BE2C (cell line): ENCODE results near the gene SLC4A3.

ENCODE experiments used
- DNase-seq: peaks from one replicate; pipeline ENCODE4 v3.0.0-alpha.2; 2020
- H3K27me3 ChIP-seq: fragments of 250-450 bp; sonication (Bioruptor Pico); 2 replicates; pipeline ENCODE4 v1.5.1; 2020; ENCODE audit warnings: mild to moderate bottlenecking
- H3K36me3 ChIP-seq: fragments of 250-450 bp; sonication (Bioruptor Pico); 2 replicates; pipeline ENCODE4 v1.5.1; 2020; ENCODE audit warnings: mild to moderate bottlenecking
- H3K4me1 ChIP-seq: fragments of 250-450 bp; sonication (Bioruptor Pico); 2 replicates; pipeline ENCODE4 v1.5.1; 2020
- H3K4me3 ChIP-seq: 2 replicates; pipeline ENCODE4 v1.5.1; 2011; ENCODE audit warnings: low read depth, low read length
- H3K9me3 ChIP-seq: fragments of 250-450 bp; sonication (Bioruptor Pico); 2 replicates; pipeline ENCODE4 v1.5.1; 2020
- CTCF ChIP-seq: IDR thresholded peaks from 2 replicates; pipeline ENCODE4 v1.5.1; 2012; ENCODE audit warnings: mild to moderate bottlenecking, low read depth, low read length

SLC4A3 gene

GRCh38 chr2:219636941-219637841, 9.8 kb downstream of the SLC4A3 start:
- no peak for TF ChIP-seq CTCF
- Histone ChIP-seq H3K4me1 (no peaks in the 10 kb centered on the region), H3K9me3 (no peaks in the 10 kb centered on the region), H3K36me3 (no peaks in the 10 kb centered on the region), H3K4me3 (no peak overlapping the region), H3K27me3 (no peaks in the 10 kb centered on the region)
- no peak for DNase-seq

DNA sequence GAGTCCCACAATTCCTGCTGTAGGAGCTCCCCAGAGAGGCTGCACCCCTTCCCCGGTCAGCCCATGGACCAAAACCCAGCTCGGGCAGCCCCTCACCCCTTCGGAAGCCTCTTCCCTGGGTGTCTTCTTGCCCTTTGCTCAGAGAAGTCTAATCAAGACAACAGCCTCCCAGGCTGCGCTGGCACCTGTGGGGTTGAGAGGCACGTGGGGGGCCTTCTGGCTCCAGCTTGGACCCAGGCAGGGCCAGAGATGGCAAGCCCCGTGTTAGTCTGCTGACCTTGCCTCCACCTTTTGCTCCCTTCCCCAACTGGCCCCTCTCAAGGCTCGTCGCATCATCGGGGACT, 10.4 kb downstream of the SLC4A3 start:
- no peak for TF ChIP-seq CTCF
- H3K9me3 ChIP-seq: no peaks in the 10 kb centered on the region
- H3K4me1 ChIP-seq: no peaks in the 10 kb centered on the region; the same call in 1 of the 2 replicates
- no peaks in the 10 kb centered on the region for H3K27me3 ChIP-seq
- no peaks in the 10 kb centered on the region for H3K36me3 ChIP-seq
- no peak for DNase-seq
- H3K4me3 ChIP-seq: no peak overlapping the region

GRCh38 chr2:219638217-219638947, 11.0 kb downstream of the SLC4A3 start:
- Histone ChIP-seq H3K4me3 (no peak overlapping the region), H3K9me3 (no peaks in the 10 kb centered on the region), H3K4me1 (no peaks in the 10 kb centered on the region; the same call in 1 of the 2 replicates), H3K36me3 (no peaks in the 10 kb centered on the region), H3K27me3 (no peaks in the 10 kb centered on the region)
- no peak for DNase-seq
- TF ChIP-seq CTCF: peak; percentile 28; the same call in 1 of the 2 replicates

GRCh38 chr2:219638948-219639755, 11.7 kb downstream of the SLC4A3 start:
- no peak for TF ChIP-seq CTCF
- Histone ChIP-seq H3K4me1 (no peaks in the 10 kb centered on the region; the same call in 1 of the 2 replicates), H3K36me3 (no peaks in the 10 kb centered on the region), H3K4me3 (no peak overlapping the region), H3K9me3 (no peaks in the 10 kb centered on the region), H3K27me3 (no peaks in the 10 kb centered on the region)
- DNase-seq: no peak

DNA sequence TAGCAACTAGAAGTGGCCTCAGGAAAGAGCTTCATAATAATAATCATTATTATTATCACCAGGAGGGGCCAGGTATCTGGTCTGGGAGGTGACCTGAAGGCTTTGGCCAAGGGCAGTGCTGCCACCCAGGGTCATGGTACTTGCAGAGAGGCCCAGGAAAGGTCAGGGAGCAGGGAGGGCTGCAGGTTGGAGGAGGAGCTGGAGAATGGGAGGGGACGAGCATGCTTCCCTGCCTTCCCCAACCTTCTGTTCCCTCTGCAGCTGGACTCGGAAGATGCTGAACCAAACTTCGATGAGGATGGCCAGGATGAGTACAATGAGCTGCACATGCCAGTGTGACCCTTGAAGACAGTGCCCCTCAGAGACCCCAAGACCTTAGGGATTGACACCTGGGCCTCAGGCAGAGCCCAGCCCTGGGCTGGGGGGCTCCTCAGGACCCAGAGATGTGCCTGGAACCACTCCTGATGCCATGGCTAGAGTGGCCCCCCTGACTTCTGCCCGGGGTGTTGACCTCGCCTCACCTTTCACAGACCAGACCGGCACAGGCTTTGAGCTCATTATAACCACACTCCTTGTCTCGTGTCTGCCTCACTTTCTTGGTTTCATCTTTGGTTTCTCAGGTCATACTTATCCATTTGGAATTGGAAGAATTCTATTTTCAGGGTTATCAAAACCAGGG, 14.1 kb downstream of the SLC4A3 start:
- Histone ChIP-seq H3K4me3 (no peak overlapping the region), H3K27me3 (no peaks in the 10 kb centered on the region), H3K36me3 (no peaks in the 10 kb centered on the region), H3K9me3 (no peaks in the 10 kb centered on the region), H3K4me1 (no peaks in the 10 kb centered on the region; the same call in 1 of the 2 replicates)
- TF ChIP-seq CTCF: no peak
- DNase-seq: no peak
